NOMO-1 (cell line): Measurements from ENCODE around the gene XXYLT1.
A peak's percentile ranks its signal among the peaks of the same experiment; 100 is the strongest.

Experiments
- DNase-seq, 2 experiments: peaks; one replicate each; lab custom pipeline; 2025; ENCODE audit not compliant: unreplicated experiment in 2 of 2; lab: John Stamatoyannopoulos, UW

Gene XXYLT1

DNA sequence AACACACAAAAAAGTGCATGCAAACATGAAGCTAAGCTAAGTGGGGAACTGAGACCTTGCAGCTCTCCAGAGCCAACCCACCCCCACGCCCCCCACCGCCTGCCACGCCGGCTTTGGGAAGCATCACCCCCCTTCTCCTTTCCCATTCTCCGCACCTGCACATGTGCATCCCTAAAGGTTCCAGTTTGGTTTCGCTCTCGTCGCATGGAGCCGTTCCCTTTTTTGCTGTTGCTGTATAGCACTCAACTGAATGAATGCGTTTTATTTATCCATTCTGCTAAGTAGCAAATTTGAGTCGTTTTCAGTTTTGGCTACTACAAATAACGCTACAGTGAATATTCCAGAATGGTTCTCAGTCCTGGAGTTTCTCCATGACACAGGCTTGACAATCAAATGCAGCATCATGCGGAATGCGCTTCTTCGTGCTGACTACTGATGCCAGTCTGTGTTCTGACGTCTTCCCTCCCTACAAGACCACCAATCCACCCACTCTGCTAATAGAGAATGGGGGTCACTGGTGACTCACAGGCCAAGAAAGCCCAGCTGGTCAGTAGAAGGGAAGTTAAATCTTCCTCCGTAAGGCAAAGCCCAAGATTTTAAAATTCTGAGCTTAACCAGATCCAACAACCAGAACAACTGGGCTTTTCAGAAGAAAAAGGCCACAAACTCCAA is 115.3 kb downstream of the XXYLT1 start:
- no peak for DNase-seq

DNA sequence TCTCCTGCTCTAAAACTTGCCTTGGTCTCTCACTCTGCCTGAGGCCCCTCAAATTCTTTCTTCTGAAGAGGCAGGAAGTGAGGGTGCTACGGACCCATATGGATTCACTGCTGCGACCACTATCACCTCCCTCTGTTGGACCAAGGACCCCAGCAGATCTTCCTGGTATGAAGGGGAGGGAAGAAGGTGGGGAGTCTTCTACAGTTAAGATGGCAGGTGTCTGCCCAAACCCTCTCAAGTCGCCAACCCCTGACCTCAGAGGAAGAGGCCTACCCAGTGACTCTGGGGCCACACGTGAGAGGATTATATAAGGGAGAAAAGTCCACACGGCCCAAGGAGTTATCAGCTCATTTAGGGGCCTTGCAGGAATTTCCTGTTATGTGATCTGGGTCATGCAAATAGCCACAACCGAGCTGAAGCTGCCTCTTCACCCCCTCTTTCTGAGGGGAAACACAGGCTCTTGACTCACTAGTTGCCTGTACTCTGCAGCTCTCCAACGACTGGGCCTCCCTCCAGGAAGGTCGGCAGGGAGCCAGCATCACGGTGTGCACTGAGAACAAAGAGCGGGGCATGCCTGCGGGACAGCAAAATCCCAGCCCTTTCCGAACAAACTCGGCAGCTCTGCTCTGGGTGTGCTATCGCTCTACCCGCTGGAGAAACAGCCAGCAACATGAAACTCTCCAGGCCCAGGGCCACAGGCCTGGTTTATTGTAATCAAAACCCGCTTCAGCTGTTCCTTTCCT is 116.0 kb downstream of the XXYLT1 start:
- DNase-seq: no peak

DNA sequence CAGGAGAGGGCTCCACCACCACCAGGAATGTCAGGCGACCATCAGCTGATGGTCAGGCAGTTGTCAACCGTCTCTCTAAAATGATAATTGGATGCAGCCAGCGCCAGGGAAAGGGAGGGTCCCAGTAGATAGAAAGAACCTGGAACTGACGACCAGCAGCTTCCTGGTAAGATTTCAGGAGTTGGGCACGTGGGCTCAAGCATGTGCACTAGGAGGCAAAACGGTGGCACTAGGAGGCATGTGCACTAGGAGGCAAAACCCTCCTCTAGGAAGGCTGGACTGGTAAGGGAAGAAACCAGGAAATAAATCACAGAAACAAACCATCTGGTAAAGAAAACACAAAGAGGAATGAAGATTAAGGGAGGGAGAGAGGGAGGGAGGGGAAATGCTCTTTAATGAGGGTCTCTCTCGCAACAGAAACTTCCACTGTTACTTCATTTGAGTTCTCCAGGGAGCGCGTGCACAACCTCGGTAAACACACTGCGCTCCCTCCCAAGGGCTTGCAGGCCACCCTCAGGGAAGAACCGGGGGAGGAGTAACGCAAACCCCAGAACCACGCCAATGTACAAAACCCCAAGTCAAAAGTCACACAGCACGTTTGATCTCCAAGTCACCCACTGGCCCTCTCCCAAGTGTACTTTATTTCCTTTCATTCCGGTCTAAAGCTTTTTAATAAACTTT is 116.7 kb downstream of the XXYLT1 start:
- no peak for DNase-seq

DNA sequence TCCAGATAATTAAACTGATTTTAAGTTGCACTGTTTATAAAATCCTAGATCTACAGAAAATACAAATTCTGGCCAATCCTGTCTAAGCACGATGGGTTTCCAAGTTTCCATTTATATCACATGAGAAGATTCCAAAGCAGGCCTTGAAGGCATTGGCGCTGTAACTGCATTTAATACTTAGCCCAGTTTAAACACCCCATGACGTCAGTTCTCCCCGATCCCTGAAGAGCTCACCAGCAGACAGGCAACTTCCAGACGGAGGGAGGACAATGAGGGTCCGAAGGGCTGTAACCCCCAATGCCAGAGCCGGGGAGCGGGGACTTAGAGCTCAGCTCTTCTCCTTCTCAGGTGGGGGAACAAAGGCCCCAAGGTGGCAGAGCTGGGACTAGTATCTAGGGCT is 117.3 kb downstream of the XXYLT1 start:
- no peak for DNase-seq

DNA sequence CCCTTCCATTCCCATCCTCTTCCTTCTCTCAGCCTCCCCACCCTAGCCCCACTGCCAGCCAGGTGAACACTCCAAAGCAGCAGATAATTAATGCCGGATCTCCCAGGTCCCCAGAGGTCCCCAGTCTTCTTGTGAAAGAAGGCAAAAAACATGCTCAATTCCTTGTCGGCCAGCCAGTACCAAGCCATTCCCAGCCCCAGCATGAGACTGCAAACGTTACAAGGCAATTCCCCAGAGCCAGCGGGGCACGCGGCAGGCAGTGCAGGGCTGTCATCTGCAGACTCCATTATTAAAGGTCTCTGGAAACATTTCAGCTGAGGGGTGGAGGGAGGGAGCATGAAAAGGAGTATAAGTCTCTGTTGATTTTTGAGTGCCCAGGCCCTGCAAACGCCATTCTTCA is 117.8 kb downstream of the XXYLT1 start:
- no peak for DNase-seq

DNA sequence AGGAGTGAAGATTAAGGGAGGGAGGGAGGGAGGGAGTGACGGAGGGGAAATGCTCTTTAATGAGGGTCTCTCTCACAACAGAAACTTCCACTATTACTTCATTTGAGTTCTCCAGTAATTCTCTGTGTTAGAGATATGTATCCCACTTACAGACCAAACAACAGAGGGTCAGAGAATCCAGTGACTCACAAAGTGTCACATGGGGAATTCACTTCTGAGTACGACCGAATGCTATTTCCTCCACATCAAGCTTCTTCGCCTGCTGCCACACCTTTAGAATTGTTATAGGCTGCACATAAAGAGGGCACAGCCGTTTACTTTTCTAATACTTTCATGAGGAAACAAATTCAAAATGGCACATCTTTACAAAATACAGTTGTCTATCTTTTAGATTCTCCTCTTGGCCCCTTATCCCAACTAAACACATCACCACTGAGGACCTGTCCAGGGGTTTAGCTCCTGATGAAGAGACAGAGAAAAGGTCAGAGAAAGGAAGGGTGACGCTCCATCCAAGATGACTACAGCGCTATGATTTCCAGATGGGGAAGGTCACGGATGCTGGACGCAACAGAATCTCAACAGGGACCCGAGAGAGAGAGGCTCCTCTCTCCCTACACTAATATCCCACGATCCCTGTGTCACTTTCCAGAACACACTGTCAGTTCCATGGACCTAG is 119.0 kb downstream of the XXYLT1 start:
- no peak for DNase-seq

DNA sequence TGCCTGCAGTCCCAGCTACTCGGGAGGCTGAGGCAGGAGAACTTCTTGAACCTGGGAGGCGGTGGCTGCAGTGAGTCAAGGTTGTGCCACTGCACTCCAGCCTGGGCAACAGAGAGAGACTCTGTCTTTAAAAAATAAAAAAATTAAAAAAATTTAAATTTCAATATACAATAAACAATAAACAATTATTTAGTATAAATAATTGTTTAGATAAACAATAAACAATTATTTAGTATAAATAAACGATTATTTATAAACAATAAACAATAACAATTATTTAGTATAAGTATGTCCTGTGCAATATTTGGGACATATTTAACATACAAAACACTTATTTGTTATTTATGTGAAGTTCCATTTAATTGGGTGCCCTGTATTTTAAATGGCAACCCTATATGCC is 119.6 kb downstream of the XXYLT1 start:
- DNase-seq: no peak

DNA sequence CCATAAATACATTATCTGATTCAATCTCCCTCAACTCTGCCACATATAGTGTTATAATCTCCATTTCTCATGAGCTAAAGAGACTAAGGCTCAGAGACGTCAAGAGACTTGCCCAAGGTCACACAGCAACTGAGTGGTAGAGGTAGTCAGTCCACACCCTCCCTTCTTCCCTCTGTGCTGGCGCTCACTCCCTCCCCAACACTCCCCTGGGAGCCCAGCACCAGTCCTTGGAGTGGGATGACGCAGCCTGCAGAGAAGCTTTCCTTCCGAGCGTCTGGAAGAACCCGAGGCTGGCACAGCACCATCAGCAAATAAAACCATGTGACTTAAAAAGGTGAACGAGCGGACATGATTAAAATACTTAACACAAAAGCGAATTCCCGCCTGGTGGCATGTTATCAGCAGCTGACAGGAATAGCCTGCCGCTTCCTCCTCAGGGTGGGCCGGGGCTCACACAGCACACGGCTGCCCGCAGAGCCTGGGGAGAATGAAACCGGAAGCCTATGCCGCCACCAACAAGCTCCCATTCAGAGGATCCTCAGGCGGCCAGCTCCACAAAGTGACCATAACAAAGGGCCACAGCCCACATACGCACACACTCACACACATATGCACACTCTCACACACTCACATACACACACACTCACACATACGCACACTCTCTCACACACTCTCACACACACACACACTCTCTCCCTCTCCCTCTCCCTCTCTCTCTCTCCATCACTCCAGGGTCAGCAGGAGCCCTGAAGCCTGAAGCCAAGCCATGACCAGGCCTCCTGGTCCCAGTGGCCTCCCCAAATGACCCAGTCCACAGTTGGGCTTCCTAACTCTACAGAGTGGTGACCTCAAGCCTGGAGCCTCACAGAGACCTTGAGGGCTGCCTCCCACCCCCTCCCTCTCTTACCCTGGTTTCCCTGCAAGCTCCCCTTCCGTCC is 120.5 kb downstream of the XXYLT1 start:
- DNase-seq: peak; percentile 49 to 50

DNA sequence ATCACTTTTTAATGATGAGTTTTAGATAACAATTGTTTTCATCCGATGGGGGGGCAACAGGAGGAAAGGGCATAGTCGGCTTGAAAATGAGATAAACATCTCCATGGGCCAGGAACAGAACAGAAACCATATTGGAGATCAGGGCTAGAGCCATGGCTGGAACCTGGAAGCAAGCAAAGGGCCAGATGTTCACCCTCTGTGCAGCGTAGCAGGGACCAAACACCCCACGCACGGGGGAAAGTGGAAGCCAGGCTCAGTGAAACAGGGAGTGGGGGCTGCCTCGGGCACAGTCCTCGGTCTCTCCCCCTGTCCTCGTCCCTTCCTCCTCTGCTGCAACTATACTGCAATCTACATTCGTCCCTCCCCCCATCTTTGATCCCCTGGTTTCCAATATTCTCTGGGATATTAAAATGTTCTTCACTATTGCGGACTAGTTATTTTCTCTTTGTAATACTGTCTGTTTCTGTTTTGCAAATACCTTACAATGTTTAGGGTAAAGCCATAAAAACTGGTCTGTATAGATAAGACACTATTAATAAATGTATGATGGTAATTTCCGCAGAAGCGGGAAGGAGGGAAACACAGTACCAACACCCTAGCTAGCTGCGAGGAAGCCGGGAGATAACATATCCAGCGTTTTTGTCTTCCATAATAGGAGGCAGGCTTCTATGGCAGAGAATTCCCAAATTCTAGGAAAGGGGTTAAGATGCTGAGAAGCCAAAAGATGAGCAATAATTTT is 121.5 kb downstream of the XXYLT1 start:
- no peak for DNase-seq

DNA sequence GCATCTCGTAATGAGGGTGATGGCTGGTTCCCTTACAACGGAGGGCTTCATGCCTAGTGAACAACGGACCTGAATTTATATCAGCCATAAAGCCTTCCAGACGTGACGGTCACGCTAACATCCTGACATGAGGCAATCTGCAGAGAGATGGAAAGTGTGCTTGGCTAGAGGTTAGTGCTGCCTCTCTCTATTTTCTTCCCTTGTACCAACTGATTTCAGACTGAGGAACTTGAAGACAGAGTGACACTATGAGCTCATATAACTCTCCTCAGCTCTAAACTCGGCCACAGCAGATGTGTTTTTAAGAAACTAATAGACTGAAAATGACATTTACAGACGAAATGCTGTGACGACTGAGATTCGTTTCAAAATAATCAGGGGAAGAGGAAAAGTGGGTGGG is 122.4 kb downstream of the XXYLT1 start:
- DNase-seq: no peak

DNA sequence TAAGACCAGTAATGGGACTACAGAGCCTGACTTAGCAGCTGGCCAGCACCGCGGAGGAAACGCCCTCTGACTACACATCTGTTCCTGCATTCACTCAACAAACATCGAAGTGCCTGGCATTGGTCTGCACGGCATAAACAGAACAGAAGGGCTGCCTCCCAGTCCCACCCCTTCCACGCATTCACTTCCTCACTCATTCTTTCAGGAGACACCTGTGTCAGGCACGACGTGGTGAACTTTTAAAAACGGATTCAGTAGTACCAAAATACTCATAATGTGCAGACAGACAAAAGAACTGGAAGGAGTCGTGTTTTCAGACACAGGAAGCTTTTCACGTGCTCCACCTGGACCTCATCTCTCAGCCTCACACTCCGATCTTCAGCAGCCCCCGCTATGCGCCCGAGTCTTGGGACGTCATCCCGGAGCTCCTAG is 123.3 kb downstream of the XXYLT1 start:
- DNase-seq: peak in 1 of 2 experiments; percentile 23

DNA sequence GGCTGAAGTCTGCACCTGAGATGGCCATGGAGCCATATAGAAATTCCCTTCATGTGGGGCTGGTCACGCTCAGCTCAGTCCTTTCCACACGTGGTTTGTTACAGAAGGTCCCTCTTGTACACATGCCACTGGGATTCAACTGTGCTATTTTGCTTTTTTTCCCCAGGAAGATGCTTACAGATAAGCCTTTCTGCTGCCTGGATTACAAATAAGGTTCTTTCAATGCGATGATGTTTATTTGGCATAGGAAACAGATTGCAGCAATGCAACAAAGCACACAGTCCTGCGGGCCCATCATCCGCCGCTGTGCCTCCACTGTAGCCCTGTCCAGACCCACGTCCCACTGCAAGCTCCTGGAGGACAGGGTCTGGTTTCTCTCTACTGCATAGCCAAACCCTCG is 124.8 kb downstream of the XXYLT1 start:
- no peak for DNase-seq

DNA sequence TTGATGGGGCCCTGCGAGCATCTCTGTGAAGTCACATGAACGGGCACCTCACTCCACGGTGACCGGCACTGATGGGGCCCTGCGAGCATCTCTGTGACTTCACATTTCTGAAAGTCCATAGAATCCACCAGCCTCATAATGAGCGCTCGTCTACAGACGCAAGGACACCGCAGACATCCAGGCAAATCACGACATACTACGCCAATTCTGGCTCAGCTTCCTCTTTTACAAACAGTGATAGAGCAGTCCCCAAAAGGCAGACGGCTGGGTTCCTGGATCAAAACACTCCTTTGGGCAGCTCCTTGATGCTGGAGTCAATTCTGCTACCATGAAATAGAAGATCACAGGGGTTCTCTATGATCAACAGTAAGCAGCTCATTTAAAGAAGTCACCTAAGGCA is 125.4 kb downstream of the XXYLT1 start:
- DNase-seq: no peak

DNA sequence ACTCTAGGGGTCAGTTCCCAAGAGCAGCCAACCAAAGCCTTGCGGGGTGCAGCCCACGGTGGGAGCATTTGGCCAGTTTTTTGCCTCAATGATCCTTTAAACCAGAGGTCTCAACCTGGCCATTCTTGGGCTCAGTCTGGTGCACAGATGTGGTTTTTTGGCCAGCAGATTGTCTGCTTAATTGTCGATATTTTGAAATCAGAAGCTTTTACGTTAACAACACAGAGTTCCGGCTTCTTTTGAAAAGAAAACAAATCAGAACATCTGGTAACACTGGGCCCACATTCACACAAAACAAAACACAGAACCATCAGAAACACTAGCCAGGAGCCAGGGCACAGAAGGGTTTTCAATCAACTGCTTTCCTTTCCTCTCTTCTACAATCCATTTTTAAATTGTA is 127.7 kb downstream of the XXYLT1 start:
- no peak for DNase-seq

DNA sequence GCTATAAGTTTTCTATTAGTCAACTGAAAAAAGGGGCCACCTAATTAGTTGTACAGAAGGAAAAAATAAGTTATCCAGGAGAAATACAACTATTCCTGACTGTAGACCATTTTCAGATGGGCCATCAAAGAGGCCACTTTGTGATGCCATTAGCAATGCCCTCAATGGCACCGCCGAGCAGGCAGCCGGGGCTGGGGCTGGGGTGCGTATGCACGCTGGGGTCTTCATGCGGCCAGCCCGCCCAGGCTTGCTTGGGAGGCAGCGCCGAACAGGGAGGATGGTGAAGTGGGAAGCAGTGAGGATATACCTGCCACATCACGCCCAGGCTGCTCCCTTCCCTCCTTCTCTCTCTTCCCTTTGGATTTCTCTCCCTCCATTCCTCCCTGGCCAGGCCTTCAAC is 128.4 kb downstream of the XXYLT1 start:
- DNase-seq: no peak

DNA sequence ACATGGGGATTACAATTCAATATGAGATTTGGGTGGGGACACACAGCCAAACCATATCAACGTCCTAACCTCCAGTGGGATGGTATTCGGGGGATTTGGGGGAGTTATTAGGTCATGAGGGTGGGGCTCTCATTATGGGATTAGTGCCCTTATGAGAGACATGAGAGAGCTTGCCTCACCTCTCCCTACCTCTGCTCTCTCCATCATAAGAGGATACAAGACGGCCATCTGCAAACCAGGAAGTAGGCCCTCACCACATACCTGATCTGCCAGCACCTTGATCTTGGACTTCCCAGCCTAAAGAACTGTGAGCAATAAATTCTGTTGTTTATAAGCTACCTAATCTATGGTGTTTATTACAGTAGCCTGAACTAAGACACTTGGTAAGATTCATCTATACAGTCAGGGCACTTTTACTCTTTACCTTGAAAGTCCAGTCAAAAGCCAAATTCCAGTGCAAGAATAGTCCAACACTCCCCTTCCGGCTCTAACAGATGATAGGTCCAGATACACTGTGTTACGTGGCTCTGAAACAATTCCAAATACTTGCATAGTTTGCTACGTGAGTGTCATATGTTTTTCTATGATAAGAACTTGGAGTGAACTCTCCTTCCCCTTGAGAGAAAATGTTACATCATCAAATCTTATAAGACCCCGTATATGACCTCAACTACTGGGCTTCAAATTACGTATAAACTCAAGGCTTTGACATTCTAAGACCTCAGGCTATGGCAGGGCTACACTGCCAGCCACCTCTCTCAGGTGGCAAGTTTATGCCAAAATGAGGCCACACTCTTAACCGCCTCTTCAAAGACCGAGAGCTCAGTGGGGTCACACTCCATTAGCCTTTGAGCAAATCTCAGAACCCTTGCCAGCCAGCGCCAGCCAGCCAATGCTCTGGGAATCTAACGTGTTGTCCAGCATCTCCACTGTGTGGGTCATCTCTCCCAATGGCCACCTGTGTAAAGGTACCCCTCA is 129.9 kb downstream of the XXYLT1 start:
- no peak for DNase-seq

DNA sequence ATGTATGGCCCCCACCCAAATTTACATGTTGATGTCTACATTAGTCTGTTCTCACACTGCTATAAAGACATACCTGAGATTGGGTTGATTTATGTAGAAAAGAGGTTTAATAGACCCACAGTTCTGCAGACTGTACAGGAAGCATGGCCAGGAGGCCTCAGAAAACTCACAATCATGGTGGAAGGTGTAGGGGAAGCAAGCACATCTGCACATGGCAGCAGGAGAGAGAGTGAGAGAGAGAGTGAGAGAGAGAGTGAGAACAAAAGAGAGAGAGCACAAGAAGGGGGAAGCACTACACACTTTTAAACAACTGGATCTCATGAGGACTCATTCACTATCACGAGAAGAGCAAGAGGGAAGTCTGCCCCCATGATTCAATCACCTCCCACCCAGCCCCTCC is 130.5 kb downstream of the XXYLT1 start:
- DNase-seq: no peak

DNA sequence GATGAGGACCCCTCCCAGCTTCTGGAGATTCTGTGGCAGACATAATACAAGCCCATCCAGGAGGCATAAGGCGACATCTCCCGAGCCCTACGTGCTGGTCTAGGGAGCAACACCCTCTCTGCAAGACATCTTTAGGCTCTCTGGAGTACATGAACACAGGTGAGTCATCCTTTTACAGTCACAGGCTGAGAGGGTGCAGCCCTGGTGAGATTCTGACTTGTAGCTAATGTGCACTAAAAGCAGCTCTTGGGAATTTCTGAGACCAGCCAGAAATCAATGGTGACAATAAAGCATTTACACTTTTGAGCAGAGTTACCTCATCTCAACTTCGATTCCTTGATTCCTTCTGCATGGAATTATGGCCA is 131.1 kb downstream of the XXYLT1 start:
- DNase-seq: no peak
